HG03354 (cell line): ENCODE results near the gene OR11H7.
"Not testable (repeated sequence)": the region's sequence is repeated elsewhere in the genome, so short reads cannot be mapped to it uniquely, and the experiment has no call there.

ENCODE experiments used
- ATAC-seq: cut with Tn5 transposase; IDR thresholded peaks from one replicate; pipeline ENCODE4 v1.9.1; 2021; ENCODE audit warnings: mild to moderate bottlenecking; ENCODE audit not compliant: unreplicated experiment, poor library complexity, severe bottlenecking

Gene OR11H7

DNA sequence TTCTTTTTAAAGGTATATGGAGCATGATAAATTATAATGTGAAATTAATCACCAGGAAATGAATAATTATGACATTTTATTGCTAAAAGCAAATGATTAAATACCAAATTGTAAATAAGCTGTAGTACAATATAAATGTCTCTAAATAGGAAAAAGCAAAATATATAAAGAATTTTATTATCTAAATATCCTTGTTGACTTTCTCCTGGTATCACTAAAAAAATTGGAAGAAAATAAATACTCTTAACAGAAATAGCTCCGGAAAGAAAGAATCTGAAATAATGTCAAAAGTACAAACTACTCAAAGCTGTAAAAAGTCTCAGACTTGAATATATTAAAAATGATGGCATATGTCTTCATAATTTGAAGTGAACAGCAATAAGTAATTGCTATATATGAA is at the start of gene OR11H7:
Gene OR11H7, plus strand, starts transcription at position 301 of the 400 bp plus-strand sequence.
- no peak for ATAC-seq

DNA sequence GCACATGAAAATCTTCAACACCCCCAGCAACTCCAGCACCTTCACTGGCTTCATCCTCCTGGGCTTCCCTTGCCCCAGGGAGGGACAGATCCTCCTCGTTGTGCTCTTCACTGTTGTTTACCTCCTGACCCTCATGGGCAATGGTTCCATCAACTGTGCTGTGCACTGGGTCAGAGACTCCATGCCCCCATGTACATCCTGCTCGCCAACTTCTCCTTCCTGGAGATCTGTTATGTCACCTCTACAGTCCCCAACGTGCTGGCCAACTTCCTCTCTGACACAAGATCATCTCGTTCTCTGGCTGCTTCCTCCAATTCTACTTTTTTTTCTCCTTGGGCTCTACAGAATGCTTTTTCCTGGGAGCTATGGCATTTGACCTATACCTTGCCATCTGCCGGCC is 49.6 kb upstream of the OR11H7 start:
- no peak for ATAC-seq

DNA sequence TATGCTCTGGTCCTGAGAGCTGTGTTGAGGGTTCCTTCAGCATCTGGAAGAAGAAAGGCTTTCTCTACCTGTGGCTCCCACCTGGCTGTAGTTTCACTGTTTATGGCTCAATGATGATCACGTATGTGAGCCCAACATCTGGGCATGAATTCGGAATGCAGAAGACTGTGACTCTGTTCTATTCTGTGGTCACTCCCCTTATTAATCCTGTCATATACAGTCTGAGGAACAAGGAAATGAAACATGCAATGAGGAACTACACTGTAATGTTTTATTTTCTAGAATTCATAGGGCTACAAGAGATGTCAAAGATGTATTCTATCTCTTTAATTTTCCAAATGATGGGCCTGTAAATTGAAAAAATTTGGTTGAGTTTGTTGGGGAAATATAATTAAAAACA is 48.9 kb upstream of the OR11H7 start:
- no peak for ATAC-seq

DNA sequence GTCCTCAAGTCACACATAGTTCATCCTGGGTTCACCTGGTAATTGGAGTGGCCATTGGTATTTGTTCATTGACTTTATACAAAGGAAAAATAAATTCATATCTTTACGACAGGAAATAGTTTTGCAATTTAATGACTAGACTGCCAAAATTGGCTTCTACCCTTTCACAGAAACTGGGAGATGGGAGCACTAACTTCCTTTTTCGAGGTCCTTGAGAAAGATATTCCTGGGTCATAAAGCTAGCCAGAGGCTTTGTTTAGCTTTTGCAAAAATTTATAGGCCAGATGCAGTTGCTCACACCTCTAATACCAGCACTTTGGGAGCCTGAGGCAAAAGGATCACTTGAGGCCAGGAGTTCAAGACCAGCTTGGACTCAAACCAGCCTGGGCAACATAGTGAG is 48.3 kb upstream of the OR11H7 start:
- ATAC-seq, result no peak

DNA sequence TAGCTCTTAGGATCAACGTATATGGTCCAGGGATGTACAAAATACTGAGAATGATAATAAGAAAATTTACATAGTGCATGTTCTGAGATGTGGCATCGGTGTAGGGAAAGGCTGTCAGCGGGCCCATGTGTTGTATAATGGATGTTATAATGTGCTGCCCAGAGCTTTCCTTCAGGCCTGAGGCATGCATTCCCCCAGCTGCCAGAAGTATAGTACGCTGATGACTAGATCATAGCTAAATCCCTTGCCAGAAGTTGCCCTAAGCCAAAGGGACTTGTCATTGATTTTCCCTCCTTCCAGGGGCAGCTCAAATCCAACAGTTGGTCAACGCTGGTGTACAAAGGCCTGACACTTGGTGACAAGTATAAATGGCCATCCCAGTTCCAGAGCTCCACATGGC is 44.6 kb upstream of the OR11H7 start:
- ATAC-seq, result no peak

DNA sequence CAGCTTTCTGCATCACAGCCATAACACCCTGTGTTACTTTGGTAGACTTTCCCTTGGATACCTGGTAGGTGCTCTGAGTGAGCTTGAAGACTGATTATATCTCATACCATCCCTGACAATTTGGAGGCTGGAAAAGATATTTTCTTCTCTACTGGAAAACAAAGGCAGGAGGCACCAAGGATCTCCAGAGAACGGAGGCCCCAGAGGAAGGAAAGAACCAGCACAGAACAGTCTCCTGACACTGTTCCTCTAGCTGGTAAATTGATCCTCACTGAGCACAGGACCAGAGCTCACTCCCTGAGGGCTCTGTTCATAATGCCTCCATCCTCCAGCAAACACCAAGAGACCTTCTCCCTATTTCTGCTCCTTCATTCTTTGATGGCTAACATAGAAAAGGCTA is 38.2 kb upstream of the OR11H7 start, which contains the start of gene OR11G2:
Gene OR11G2, plus strand, starts transcription at position 301 of the 400 bp plus-strand sequence. CDS start 6,542 bp downstream, outside the sequence.
- ATAC-seq, result no peak

DNA sequence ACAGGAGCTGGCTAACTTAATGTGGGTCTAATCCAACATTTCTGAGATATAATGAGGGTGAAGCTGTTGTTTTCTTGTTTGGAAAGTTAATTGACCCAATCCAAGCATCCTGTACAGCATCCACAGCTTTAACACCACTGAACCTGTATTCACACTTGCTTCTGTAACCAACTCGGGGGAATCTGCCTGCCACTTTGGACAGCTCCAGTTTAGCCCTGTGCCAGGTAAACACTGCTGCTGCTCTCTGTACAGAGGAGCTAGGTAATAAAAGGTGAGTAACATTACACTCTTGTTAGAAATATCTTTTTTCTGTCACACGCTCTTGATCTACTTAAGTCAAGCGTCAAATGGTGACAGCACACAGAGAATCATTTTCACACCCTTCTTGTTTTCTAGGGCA is 37.4 kb upstream of the OR11H7 start:
- no peak for ATAC-seq

DNA sequence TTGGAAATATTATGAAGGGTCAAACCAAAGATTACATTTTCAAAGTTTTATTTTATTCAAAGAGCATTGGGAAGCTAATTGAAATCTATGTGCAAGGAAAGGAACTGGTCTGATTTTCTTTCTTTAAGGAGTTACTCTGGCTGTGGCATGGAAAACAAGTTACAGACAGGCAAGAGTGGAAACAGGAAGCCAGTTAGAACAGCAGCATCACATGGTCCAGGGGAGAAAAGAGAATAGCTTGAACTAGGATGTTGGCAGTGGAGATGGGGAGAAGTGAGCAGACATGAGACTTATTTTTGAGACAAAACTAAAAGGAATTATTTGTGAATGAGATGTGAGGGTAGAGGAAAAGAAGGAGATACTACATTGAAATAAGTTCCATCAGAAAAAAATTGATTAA is 34.7 kb upstream of the OR11H7 start:
- no peak for ATAC-seq

DNA sequence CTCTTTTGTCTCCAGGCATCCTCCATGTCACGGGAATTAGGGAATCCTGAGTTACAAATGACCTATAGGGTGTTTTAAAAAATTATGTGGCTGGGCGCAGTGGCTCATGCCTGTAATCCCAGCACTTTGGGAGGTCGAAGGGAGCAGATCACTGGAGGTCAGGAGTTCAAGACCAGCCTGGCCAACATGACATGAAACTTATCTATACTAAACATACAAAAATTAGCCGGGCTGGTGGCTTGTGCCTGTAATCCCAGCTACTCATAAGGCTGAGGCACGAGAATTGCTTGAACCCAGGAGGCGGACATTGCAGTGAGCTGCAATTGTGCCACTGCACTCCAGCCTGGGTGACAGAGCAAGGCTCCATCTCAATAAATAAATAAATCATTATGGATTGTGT is 33.6 kb upstream of the OR11H7 start:
- not testable (repeated sequence) for ATAC-seq

DNA sequence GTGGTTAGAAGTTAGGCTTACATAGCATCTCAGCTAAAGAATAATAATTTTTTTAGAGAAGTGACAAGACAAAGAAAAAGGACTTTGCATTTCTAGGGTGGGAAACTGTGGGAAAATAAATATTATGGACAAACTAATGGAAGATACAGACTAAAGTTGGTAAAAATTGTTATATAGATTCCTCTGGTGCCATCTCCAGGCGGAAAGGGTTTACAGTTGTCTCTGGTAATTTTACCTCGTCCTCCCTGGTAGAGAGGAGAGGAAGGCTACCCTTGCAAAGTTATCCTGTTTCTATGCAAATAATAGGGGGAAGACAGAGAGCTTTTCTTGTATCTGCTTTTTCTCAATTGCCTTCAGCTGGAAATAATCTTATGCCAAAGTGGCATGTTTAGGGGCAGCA is 32.9 kb upstream of the OR11H7 start:
- no peak for ATAC-seq

DNA sequence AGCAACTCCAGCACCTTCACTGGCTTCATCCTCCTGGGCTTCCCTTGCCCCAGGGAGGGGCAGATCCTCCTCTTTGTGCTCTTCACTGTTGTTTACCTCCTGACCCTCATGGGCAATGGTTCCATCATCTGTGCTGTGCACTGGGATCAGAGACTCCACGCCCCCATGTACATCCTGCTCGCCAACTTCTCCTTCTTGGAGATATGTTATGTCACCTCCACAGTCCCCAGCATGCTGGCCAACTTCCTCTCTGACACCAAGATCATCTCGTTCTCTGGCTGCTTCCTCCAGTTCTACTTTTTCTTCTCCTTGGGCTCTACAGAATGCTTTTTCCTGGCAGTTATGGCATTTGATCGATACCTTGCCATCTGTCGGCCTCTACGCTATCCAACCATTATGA is 31.3 kb upstream of the OR11H7 start:
- ATAC-seq, result no peak

DNA sequence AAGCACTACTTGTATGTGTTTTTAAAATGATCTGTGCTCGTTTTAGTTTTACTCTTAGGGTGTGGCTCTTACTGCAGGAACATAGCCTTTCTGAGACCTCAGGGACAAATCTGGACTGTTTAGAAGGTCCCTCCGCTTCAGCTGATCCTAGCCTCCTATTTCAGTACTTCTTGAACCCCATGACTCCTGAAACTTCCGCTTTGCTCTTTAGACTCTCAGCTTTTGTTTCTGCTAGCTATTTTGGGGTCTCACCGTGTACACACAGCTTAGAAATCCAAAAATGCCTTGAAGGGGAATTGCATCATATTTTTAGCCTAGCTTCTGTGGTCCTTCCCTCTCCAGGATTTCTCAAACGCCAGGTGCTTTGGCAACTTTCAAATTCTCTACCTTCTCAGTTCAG is 29.8 kb upstream of the OR11H7 start:
- ATAC-seq, result no peak

DNA sequence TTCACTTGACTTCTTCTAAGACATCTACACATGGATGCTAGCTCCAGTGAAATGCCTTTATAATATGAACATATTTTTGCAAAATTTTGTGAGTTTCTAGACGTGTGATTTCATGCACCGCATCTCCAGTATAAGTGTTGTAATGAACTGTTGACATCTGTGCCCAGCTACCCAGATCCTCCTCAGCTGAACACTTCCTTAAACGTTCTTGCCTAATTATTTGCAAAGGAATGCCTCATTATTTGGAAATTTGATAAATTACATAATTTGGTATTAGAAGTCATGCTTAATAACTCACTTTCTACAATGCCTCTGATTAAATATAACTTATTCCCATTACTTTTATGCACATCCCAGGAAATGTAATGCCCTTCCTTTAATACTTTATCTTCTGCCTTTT is 24.1 kb upstream of the OR11H7 start:
- ATAC-seq, result no peak

DNA sequence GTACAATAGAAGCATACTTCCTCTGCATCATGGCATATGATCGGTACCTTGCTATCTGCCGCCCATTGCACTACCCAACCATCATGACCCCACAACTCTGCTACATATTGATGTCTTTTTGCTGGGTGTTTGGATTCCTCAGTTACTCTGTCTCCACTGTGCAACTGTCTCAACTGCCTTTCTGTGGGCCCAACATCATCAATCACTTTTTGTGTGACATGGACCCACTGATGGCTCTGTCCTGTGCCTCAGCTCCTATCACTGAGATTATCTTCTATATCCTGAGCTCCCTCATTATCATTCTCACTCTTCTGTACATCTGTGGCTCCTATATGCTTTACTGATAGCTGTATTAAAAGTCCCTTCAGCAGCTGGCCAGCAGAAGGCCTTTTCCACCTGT is 19.2 kb upstream of the OR11H7 start:
- no peak for ATAC-seq

DNA sequence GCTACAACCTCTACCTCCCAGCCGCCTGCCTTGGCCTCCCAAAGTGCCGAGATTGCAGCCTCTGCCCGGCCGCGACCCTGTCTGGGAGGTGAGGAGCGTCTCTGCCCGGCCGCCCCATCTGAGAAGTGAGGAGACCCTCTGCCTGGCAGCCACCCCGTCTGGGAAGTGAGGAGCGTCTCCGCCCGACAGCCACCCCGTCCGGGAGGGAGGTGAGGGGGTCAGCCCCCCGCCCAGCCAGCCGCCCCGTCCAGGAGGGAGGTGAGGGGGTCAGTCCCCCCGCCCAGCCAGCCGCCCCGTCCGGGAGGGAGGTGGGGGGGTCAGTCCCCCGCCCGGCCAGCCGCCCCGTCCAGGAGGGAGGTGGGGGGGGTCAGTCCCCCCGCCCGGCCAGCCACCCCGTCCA is 16.4 kb upstream of the OR11H7 start:
- not testable (repeated sequence) for ATAC-seq

DNA sequence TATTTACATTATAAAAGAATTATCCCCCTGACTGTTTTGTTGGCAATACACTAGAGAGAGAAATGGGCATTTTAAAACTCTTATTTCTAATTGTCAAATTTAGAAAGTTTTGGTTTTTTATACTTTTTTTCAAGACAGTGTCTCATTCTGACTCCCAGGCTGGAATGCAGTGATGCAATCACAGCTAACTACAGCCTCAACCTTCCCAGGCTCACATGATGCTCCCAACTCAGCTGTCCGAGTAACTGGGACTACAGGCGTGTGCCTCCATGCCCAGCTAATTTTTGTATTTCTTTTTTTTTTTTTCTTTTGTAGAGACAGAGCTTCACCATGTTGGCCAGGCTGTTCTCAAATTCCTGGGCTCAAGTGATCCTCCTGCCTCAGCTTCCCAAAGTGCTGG is 13.6 kb upstream of the OR11H7 start:
- no peak for ATAC-seq

DNA sequence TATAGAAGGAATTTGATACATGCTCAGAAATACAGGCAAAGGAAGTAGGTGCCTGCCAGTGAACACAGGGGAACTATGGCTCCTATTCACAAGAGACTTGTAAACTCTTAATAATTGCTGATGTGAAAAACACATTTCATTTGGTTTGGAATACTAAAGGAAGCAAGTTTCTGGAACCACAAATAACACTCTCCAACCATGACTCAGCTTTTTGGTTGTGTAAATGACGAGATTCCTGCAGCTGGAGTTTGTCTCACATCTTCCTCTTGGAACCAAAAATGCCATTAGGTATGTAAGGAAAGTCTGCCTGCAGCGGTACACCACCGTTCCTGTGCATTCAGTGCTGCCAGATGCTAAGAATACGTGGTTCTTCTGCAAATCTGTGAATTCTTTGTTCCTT is 9.7 kb upstream of the OR11H7 start:
- no peak for ATAC-seq

DNA sequence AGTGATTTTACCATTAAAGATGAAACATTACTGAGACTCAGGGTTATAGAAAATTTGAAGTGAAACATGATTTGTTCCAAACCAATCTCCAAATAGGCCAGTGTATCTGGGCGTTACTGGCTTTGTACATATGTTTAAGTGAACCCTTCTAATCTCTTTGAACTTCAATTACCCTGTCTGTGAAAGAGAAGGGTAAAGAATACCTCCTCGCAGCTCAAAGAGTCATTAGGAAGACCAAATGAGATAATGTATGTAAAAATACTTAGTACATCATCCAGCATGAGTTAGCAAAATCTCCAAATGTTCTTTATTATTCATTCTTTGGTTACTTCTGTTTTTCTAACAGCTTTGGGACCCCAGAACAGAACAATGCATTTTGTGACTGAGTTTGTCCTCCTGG is 5.4 kb upstream of the OR11H7 start, which contains the start of gene OR11H6:
Gene OR11H6, plus strand, starts transcription at position 301 of the 400 bp plus-strand sequence. Its CDS starts 0 bp downstream, at position 301.
- no peak for ATAC-seq

DNA sequence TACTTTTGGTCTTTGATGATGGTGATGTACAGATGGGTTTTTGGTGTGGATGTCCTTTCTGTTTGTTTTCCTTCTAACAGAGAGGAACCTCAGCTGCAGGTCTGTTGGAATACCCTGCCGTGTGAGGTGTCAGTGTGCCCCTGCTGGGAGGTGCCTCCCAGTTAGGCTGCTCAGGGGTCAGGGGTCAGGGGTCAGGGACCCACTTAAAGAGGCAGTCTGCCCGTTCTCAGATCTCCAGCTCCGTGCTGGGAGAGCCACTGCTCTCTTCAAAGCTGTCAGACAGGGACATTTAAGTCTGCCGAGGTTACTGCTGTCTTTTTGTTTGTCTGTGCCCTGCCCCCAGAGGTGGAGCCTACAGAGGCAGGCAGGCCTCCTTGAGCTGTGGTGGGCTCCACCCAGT is 6.6 kb downstream of the OR11H7 start:
- not testable (repeated sequence) for ATAC-seq

DNA sequence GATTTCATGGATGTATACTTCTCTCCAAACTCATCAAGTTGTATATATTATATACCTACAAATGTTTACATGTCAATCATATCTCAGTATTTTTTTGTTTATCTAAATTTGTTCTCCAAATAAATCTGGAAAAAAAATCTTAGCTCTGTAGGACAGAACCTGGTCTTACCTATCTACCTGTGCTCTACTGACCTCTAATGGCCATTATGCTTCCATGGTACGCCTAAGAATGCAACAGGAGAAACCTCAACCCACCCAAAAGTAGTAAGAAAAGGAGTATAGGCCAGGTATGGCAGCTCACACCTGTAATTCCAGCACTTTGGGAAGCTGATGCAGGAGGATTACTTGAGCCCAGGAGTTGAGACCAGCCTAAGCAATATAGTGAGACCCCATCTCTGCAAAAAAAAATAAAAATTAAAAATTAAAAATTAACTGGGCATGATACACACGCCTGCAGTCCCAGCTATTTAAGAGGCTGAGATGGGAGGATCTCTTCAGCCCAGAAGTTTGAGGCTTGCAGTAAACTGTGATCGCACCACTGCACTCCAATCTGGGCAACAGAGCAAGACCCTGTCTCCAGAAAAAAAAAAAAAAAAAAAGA is 19.0 kb downstream of the OR11H7 start:
- no peak for ATAC-seq

DNA sequence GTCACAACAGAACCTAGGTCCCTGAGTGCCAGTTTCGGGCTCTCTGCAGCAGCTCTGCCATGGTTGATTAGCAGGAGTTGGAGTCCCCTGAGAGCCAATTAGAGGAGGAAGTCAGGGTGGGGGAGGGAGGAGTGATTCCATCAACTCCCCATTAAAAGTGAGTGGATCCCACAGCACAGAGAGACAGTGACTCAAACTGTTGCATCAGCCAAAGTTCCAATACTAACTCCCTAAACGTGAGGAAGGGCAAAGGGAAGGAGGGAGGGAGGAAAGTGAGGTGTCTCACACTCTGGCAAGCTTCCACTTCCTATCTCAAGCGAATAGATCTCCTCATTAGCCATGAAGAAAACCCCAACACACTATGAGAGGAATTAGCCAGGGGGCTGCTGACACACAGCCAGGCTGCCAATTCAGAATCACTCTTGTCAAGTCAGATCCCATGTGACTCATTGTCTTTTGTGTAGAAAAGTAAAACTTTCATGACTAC is 33.9 kb downstream of the OR11H7 start:
- no peak for ATAC-seq

DNA sequence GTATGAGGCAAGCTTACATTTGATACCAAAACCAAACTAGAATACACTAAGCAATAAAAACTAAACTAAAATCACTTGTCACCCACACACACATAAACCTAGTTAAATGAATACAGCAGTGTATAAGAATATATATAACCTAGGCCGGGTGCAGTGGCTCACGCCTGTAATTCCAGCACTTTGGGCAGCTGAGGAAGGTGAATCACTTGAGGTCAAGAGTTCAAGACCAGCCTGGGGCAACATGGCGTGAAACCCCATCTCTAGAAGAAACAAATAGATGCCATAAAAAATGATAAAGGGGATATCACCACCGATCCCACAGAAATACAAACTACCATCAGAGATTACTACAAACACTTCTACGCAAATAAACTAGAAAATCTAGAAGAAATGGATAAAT is 35.6 kb downstream of the OR11H7 start:
- ATAC-seq, result not testable (repeated sequence)
